ENCODE measurements around the gene MAML2.

DNA sequence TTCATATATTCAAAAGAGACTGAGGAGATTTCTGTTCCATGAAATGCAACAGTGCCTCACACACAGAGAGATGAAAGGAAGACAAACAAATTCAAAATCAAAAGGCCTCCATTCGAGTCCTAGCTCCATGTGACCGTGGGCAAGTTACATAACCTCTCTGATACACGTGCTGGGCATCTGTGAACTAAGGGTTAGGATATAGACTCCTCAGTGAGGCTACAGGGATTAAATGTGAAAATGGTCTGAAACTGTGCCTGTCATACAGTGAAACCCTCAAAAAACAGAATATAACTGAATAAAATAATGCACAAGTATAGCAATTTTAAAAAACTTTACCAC is 307.3 kb downstream of the MAML2 start:
- TF ChIP-seq, protein P1, sequence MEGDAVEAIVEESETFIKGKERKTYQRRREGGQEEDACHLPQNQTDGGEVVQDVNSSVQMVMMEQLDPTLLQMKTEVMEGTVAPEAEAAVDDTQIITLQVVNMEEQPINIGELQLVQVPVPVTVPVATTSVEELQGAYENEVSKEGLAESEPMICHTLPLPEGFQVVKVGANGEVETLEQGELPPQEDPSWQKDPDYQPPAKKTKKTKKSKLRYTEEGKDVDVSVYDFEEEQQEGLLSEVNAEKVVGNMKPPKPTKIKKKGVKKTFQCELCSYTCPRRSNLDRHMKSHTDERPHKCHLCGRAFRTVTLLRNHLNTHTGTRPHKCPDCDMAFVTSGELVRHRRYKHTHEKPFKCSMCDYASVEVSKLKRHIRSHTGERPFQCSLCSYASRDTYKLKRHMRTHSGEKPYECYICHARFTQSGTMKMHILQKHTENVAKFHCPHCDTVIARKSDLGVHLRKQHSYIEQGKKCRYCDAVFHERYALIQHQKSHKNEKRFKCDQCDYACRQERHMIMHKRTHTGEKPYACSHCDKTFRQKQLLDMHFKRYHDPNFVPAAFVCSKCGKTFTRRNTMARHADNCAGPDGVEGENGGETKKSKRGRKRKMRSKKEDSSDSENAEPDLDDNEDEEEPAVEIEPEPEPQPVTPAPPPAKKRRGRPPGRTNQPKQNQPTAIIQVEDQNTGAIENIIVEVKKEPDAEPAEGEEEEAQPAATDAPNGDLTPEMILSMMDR (IDR thresholded peaks at IDR 0.05): no peak
- TF ChIP-seq EP300 (IDR thresholded peaks at IDR 0.05) (no peak), POLR2A (IDR thresholded peaks at IDR 0.05) (no peak)

Data from stomach (tissue), 4 donors.